NCI-H510A treated with DMSO at 0.1 percent for 48 hours (cell line): ENCODE measurements around the gene ARHGEF10L.

Source experiments
- DNase-seq: peaks from one replicate; lab custom pipeline; 2025; lab: John Stamatoyannopoulos, UW

ARHGEF10L gene

DNA sequence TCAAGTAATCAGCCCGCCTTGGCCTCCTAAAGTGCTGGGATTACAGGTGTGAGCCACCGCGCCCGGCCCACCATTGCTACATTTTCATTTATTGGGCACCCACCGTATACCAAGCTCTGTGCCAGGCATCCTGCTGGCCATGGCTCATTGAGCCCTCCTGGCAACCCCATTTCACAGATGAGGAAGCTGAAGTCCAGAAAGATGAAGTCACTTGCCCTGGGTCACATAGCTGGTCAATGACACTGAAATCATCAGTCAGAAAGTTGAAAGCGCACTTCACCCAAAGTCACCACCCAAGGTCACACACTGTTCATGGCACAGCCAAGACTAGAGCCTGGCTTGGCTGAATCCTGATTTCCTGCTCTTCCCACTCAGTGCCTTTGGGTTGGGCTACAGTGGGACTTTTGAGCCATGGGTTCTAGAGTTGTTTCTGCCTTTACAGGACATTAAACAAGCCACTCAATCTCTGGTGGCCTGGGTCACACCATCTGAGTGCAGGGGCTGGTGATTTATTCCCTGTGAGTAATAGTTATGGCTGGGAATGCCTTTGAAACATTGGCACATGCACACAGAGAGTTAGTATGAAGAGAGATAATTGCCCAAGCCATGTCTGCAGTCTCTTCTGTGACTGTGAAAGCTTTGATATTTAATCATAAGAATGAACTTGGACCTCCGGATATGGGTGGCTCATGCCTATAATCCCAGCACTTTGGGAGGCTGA lies 16.0 kb upstream of the ARHGEF10L start:
- no peak for DNase-seq

DNA sequence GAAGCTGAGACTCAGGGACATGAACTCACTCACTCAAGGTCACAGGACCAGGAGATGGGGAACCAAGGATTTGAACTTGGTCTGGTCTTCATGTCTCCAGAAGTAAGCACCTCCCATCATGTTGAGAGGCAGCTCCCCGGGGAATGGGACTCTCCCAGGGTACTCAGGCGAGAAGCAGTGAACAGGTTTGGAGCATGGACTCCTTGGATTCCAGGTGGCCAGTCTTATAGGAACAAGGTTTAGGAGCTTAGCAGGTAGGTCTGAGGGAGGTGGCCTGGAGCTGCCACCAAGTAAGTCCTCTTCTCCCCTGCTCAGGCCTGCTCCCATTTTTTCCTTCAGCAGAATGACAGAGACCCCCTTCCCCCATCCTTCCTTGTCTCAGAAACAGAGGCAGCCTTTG lies 14.9 kb upstream of the ARHGEF10L start:
- DNase-seq, result no peak

DNA sequence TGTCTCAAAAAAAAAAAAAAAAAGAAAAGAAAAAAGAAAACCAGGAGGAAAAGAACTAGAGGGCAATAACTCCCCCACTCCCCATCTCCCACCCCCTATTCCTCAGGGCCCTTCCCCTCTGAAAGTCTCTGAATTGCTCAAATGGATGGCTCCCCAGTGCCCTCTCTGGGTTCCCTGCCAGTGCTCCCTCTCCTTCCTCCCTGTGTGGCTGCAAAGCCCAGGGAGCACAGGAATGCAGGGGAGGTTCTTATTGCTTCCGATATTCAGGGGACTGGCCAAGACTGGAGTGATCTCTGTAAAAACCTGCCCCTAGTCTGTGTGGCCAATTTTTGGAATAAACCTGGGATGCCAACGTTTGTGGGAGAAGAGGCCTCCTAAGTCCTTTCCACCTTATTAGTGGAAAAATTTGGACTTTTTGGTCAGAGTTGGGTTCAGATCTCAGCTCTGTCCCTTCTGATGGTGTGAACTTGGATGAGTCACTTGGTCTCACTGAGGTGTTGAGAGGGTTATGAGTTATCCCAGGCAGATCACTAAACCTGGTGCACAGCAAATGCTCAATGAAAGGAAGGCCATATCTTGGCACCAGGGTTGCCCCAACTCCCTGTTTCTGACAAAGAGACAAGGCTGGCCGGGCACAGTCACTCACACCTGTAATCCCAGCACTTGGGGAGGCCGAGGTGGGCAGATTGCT lies 13.4 kb upstream of the ARHGEF10L start:
- no peak for DNase-seq

DNA sequence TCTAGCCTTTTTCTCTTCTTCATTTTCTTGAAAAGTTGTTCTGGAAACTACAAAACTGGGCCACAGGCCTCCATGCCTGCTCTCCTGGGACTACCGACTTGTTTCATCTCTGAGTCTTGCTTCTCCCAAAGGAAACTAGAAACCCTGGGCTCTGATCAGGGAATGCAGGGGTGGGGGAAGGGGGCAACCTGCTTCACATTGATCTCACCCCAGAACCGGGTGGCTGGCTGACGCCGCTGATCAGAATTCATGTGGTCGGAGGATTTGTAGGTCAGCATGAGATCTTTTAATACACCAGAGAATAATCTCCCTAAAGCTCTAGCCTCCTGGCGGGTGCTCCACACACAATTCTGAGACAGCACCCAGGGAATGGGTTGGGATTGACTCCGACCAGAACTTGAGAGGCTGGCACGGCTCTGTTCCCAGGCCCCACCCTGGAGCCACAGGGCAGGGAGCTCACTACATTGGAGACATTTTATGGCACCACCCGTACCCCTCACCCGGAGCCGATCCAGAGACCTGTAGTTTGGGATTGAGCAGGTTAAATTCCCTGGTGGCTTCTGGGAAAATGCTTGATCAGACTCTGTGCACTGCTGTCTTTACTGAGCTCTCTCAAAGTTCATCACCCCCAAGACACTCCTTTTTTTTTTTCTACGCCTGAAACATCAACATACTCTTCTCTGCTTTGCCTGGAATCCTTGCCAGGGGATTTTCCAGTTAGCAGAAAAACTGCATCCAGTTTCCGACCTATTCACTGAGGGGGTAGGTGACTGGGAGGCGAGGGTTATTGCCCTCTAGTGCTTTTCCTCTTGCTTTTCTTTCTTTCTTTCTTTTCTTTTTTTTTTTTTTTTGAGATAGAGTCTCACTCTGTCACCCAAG lies 12.2 kb upstream of the ARHGEF10L start:
- DNase-seq, result no peak

DNA sequence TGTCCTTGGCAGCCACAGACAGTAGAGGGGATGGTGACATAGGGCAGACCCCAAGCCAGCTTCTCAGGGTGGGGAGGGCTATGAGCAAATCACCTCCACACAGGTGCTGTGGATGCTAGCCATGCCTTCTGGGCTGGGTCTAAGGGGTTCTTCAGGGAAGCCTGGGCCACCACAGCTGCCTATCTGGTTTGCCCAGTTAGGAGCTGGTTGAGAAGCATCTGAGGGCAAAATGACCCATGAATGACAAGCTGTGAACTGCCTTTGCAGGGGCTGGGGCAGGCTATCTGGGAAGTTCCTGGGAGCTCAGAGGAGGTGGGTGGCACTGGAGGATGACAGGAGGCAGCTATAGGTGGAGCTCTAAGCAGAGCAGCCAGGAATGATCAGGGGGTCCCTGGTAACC lies 10.1 kb upstream of the ARHGEF10L start:
- DNase-seq, result no peak

DNA sequence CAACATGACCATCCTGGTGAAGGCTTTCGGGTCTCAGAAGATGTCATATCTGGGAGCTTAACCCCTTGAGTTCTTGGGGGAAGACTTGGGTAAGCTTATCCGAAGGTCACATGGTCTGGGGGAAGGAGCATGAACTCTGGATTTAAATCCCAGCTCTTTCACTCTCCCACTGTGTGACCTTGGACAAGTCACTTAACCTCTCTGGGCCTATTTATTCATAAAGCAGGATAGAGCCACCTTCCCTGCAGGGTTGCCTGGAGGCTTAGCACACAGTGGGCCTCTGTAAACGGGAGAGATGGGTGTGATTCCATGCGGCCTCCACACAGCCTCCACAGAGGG lies 8.2 kb upstream of the ARHGEF10L start:
- no peak for DNase-seq

DNA sequence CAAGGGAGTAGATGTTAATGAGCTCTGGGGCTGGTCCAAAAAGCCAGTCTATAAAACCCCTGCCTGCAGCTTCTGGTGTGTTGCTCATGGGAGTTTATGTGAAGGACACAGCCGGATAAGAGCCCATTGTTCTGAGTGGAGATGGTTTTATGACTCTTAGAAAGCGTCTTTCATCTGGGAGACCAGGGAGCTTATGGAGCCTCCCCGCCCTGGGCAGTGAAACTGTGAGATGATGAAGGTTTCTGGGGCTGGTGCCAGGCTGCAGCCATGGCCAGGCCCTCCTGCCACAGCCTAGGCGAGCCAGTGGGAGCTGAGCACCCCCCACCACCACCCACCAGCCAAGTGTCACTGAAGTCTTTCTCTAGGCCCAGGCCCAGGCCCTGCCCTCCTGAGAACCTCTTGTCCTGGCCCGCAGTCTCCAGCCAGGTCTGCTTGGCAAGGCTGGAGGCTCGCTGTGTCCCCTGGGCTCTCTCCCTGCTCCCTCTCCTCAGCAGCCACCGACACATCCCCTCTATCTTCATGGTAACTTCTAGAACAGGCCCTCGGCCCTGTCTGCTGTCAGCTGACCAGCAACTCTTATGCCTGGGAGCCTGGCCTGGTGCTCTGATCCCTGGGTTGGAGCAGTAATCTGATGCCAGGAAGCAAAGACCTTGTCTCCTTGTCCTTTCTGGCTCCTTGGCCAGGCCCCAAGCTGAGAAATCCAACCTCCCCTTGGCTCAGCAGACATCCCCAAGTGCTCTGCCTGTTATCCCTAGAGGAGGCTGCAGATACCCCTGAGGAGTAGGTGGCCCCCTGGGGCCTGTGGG lies 7.6 kb upstream of the ARHGEF10L start:
- DNase-seq, result no peak

DNA sequence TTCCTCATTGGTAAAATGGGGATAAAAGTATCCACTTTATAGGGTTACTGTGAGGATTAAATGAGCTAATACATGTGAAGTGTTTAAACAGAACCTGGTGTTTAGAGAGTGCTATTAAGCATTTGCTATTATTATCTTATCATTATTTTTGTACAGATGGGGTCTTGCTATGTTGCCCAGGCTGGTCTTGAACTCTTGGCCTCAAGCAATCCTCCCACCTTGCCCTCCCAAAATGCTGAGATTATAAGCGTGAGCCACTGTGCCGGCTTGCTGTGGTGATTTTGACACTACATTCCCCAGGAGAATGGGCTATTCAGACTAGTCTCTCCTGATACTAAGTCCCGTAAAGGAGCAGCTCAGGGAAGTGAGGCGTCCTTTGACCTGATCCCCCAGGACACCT lies 6.3 kb upstream of the ARHGEF10L start:
- no peak for DNase-seq

DNA sequence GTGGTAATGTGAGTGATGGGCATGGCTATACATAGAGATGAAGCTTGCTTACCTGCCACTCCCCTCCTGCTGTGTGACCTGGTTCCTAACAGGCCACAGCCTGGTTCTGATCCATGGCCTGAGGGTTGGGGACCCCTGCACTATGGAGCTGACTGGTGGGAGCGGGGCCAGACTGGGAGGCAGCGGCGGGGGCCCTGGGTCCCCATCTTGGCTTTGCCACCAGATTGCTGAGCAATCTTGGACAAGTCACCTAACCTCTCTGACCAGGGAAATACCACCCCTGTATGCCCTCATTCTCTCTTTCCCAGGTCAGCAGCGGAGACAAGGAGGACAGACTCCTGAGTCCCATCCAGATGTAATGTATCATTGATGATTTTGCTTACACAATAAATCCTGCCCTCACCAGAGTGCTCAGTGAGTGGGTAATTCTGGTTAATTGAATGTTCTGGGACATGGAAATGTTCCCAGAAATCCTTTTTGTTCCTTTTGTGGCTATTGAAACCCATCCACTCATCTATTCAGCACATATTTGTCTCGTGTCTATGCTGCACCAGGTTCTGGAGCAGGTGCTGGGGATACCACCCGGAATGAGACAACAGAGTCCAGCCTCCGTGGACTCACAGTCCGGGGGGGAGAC lies 4.1 kb upstream of the ARHGEF10L start:
- DNase-seq, result no peak

DNA sequence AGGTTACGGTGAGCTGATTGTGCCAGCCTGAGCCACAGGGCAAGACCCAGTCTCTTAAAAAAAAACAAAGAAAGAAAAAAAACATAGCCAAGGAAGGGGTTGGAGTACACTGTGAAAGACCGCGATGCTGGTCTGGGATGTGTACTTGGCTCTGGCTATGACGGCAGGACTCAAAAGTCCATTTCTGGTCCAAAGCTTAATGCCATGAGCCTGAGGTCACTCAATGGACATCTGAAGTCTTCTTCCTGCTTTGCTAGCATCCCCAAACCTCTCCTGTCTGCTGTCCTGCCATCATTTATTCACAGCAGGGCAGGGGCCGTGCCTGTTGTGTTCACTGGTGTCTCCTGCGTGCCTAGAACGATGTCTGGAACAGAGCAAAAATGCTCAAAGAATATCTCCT lies 1.5 kb upstream of the ARHGEF10L start:
- DNase-seq, result no peak

DNA sequence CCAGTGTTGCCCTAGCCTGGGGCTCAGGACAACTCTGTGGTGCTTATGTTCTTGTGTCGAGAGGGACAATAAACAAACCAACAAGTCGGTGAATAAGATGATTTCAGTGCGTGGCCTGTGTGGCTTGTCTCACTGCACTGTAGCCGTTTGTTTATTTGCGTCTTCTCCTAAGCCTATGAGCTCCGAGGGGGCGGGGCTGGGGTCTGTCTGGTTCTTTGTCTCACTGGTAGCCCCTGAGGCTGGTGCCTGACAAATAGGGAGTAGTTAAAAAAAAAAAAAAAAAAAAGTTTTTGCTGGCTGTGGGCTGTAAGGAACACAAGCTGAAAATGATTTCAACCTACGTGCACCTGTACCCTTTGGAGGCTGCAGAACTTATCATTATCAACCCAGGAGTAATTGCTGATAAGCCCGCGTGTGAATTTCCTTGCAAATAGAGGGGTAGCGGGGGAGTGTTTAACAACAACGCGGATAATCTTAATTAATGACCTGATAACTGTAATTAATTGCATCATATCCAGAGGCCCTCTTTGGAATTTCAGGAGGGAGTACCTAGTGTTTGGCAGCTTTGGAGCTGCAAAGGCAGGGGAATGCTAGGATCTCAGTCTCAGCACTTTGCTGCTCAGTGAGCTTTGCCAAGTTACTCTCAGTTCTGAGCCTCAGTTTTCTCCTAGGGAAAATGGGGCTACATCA lies 925 bp upstream of the ARHGEF10L start:
- DNase-seq, result peak; percentile 34

DNA sequence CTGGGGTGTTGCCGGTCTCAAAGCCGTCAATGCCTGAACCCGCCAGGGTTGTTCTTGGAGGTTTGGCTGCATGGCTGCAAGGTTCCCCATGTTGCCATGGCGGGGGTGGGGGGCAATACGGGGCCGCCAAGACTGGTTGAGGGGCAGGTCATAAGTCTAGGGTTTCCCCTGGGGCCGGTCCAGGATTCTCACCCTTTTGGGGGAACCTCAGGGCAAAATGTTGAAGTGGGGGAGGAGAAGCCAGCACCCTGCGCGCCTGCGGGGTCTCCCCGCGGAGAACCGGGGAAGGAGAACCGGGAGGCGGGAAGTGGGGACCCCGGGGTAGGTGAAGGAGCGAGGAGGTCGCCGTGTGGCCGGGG lies 401 bp upstream of the ARHGEF10L start:
- no peak for DNase-seq

DNA sequence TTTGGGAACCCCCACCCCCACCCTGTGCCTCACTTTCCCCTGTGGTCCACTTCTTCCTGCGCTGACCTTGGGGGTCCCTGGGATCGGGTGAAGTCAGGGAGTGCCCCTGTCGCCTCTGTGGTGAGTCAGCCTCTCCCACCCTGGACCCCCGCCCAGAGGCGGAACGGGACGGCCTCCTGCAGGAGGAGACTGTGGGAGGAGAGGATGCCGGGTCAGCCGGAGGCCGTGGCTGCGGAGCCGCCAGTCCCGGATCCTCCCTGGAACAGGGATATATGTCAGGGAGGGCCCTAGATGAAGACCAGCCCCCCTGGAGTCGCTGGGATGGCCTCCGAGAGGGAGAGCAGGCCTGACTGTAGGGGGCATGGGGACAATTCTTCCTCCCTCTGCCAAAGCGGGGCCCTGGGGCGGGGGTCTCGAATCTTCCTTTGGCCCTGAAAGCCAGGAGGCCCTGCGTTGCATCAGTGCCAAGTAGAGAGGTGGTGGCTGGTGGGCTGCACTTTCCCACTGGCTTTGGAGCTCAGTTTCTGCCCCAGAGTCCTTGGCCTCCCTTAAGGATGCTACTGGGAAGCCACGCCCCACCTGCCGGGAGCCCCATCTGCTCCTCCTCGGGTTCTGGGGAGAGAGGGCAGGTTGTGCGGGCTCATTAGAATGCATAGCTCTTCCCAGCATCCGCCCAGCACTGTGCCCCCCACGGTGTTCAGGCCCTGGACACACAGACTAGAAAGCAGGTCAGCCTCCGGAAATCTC lies 930 bp downstream of the ARHGEF10L start:
- DNase-seq, result peak; percentile 24

DNA sequence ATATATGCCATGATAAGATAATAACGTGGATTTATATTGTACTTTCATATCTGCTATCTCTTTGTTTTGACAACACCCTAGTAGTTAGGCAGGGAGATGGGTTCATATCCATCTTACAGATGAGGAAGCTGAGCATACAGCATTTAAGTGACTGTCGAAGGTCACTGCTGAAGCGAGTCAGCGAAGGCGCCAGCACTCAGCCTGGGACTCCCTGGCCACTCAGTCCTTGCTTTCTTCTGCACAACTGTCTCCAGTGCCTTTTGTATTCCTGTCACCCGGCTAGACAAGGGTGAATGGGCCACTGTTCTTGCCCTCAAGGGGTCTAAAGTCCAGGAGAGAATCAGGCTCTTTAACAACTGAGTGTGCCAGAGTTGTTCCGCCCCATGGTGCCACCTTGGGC lies 3.1 kb downstream of the ARHGEF10L start:
- no peak for DNase-seq

DNA sequence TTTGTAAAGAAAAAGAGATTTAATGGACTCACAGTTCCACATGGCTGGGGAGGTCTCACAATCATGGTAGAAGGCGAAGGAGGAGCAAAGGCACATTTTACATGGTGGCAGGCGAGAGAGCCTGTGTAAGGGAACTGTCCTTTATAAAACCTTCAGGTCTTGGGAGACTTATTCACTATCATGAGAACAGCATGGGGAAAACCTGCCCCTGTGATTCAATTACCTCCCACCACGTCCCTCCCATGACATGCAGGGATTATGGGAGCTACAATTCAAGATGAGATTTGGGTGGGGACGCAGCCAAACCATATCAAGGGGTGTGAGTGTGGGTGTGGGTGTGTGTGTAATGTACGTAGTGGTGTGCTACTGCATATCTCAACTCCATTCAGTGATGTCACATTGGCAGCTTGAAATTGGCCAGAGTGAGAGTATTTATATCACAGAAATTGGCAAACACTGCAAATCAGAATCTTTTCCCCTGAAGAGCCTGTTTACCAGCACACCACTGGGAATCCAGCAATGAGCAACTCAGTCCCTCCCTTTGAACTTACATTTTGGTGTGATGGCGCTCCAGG lies 5.4 kb downstream of the ARHGEF10L start:
- DNase-seq, result no peak

DNA sequence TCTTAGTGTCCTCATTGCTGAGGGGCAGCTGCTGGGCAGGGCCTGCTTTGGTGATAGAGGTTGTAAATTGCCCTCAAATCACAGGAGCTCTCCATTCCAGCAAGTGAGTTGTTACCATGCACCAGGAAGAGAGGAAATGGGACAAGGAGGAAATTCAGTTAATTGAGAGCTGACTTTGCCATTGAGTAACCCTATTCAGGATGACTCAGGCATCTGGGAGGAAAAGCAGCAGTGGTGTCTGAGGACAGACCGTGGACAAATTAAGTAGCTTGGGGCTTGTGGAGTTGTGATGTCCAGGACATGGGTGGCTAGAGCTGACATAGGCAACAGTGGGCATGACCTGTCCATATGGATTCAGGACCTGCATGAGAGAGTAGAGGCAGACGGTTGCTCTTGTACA lies 5.9 kb downstream of the ARHGEF10L start:
- no peak for DNase-seq

DNA sequence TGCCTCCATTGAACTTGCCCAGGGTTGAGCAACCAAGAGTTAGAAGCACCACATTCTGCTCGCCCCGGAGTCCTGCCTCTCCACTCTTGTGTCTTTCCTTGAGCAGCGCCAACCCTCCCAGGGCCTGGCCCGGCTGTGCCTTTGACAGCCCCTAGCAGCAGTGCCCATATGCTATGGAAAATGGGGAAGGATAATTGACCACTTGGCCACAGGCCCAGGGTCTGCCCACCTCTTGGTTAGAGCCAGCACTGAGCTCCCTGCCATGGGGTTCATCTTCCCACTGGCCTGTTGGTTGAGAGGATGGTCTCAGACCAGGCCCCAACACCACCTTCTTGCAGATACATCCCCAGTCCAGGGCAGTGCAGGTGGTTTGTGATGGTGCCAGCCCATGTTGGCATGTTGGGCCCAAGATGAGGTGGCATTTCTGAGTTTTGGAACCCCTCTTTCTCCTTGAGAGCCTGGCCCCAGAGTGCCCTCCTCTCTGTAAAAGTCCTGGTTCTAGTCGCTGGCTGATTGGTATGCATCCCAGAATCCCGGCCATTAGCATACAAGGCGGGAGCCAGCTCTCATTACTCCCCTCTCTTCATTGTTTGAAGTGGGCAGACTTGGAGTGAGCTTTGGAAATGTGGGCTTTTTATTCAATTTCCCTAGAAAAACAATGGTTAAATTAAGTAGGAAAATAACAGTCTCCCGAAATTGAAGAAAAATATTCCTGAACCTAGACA lies 7.6 kb downstream of the ARHGEF10L start:
- DNase-seq, result no peak

DNA sequence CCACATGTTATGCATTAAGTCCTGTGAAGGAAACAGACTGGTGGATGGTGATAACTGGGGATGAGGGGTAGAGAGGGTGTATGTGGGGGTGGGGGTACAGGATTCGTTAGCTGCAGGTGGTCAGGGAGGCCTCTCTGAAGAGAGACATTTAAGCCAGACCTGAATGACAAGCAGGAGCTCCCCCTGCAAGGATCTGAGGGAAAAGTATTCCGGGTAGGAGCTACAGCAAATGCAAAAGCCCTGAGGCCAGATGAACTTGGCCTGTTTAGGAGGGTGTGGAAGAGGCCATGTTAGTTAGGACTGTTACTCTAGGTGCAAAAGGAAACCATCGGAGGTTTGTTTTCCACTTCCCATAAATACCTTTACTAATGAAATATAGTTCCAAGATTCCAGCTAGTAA lies 9.9 kb downstream of the ARHGEF10L start:
- no peak for DNase-seq
